ENCODE results near the gene LRP8. TPM values are rescaled to one million over a fixed set of nuclear protein-coding genes. Genes with fewer than 3 reads are reported as not detected.
A peak's percentile ranks its signal among the peaks of the same experiment; 100 is the strongest.

LRP8 gene
- total and polyA plus RNA-seq, 4 donors: 0.15 to 0.75 (median 0.29) TPM

DNA sequence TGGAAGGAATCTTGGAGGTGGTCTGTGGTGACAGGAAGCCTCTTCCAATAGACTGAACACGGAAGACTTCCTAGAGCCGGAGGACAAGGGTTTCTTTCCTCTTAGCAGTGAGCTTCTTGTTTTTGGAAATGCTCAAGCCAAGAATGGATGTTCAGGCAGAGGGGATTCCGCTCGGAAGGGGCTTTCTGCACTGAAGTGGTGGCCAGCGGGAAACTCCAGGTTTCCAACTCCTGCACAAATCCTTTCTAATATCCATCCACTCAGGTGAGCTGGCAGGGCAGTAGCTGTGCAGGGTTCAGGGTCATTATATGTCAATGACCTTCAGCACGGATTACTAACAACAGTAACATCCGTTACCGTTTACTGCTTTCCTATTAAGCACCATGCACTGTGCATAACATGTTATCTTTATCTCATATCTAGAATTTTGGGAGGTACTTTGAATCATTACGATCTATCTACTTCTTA is 131.8 kb downstream of the LRP8 start:
- no peak for DNase-seq (ENCODE audit: low spot score)
- Histone ChIP-seq H3K4me1 (ENCODE audit: control insufficient read depth in 4 of 4, insufficient read depth in 4 of 4, low read length in 3 of 4) (peaks cover 9 to 65% (median 49%) of the 10 kb centered on the region in 4 donors), H3K4me3 (ENCODE audit: low read depth in 1 of 3, low read length in 3 of 3) (peak overlapping the region; percentile 73 to 98 (median 88)), H3K27me3 (ENCODE audit: control insufficient read depth in 4 of 4, insufficient read depth in 4 of 4, low read length in 3 of 4) (no peaks in the 10 kb centered on the region), H3K27ac (ENCODE audit: low read depth in 1 of 2, low read length in 2 of 2) (peak overlapping the region; percentile 98 to 99), H3K36me3 (ENCODE audit: control insufficient read depth in 4 of 4, insufficient read depth in 3 of 4, low read depth in 1 of 4, low read length in 3 of 4) (peaks cover 2 to 4% (median 3%) of the 10 kb centered on the region in 4 donors), H3K9ac (ENCODE audit: low read depth in 1 of 2, low read length in 2 of 2) (peak overlapping the region; percentile 91 to 94), H3K9me3 (ENCODE audit: control insufficient read depth in 4 of 4, low read length in 3 of 4) (no peaks in the 10 kb centered on the region)
- TF ChIP-seq REST (IDR thresholded peaks at IDR 0.05): peak; percentile 94
- TF ChIP-seq FOXA1 (IDR thresholded peaks at IDR 0.05): no peak
- TF ChIP-seq, protein P1, sequence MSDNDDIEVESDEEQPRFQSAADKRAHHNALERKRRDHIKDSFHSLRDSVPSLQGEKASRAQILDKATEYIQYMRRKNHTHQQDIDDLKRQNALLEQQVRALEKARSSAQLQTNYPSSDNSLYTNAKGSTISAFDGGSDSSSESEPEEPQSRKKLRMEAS (IDR thresholded peaks at IDR 0.05): peak; percentile 15
- TF ChIP-seq YY1 (IDR thresholded peaks at IDR 0.05): no peak
- TF ChIP-seq HNF4A (conservative IDR thresholded peaks at IDR 0.05): peak; percentile 55 to 61
- TF ChIP-seq RXRA (IDR thresholded peaks at IDR 0.05): peak; percentile 93 to 96
- no peak for TF ChIP-seq TAF1 (conservative IDR thresholded peaks at IDR 0.05)
- TF ChIP-seq SP1 (IDR thresholded peaks at IDR 0.05): peak; percentile 86
- peak; percentile 53 for TF ChIP-seq NR2F2 (IDR thresholded peaks at IDR 0.05)
- 17% methylated on average over 9 of the region's 9 CpGs for WGBS

- Histone ChIP-seq H3K27ac (ENCODE audit: low read depth in 1 of 2, low read length in 2 of 2) (peak overlapping the region; percentile 98 to 99), H3K36me3 (ENCODE audit: control insufficient read depth in 4 of 4, insufficient read depth in 3 of 4, low read depth in 1 of 4, low read length in 3 of 4) (no peaks in the 10 kb centered on the region), H3K4me1 (ENCODE audit: control insufficient read depth in 4 of 4, insufficient read depth in 4 of 4, low read length in 3 of 4) (peaks cover 9 to 67% (median 55%) of the 10 kb centered on the region in 4 donors), H3K9me3 (ENCODE audit: control insufficient read depth in 4 of 4, low read length in 3 of 4) (no peaks in the 10 kb centered on the region), H3K27me3 (ENCODE audit: control insufficient read depth in 4 of 4, insufficient read depth in 4 of 4, low read length in 3 of 4) (no peaks in the 10 kb centered on the region), H3K4me3 (ENCODE audit: low read depth in 1 of 3, low read length in 3 of 3) (peak overlapping the region in 2 of 3 donors; percentile 73 to 98), H3K9ac (ENCODE audit: low read depth in 1 of 2, low read length in 2 of 2) (peak overlapping the region in 1 of 2 donors; percentile 94)
- DNase-seq (ENCODE audit: low spot score): no peak
- WGBS: 47% methylated on average over 11 of the region's 11 CpGs
- TF ChIP-seq NR2F2 (IDR thresholded peaks at IDR 0.05) (no peak), HNF4G (IDR thresholded peaks at IDR 0.05) (no peak), HNF4A (conservative IDR thresholded peaks at IDR 0.05) (peak; percentile 58 to 80), RXRA (IDR thresholded peaks at IDR 0.05) (peak; percentile 42 to 81), FOXA1 (IDR thresholded peaks at IDR 0.05) (no peak), FOXA2 (IDR thresholded peaks at IDR 0.05) (no peak), EGR1 (IDR thresholded peaks at IDR 0.05; ENCODE audit: low read depth in 2 of 2) (peak in 1 of 2 donors; percentile 54), REST (IDR thresholded peaks at IDR 0.05) (peak; percentile 55), RAD21 (IDR thresholded peaks at IDR 0.05) (peak; percentile 13 to 23), SP1 (IDR thresholded peaks at IDR 0.05) (peak; percentile 48), TAF1 (conservative IDR thresholded peaks at IDR 0.05) (no peak), CTCF (IDR thresholded peaks at IDR 0.05; ENCODE audit: low read depth, low read length, missing input control) (no peak), YY1 (IDR thresholded peaks at IDR 0.05) (peak; percentile 72), JUND (IDR thresholded peaks at IDR 0.05) (peak in 1 of 2 donors; percentile 53), ZBTB33 (IDR thresholded peaks at IDR 0.05) (peak; percentile 67), GABPA (IDR thresholded peaks at IDR 0.05 in 1 of 2, conservative IDR thresholded peaks at IDR 0.05 in 1 of 2) (peak in 1 of 2 donors; percentile 40)
- TF ChIP-seq, protein P1 (IDR thresholded peaks at IDR 0.05): no peak
- TF ChIP-seq, protein P2, sequence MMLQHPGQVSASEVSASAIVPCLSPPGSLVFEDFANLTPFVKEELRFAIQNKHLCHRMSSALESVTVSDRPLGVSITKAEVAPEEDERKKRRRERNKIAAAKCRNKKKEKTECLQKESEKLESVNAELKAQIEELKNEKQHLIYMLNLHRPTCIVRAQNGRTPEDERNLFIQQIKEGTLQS (IDR thresholded peaks at IDR 0.05): no peak
Measured at GRCh38 chr1:53195246-53196016, 132.4 kb downstream of the LRP8 start.
